Fibroblast of skin of left quadriceps (primary cell): ENCODE data around the gene PPP1R8.

Experiments used
- DNase-seq, 2 experiments: peaks; one replicate each; pipeline ENCODE4 v3.0.0-alpha.2; 2013; ENCODE audit warnings: low read depth in 2 of 2

Gene PPP1R8

DNA sequence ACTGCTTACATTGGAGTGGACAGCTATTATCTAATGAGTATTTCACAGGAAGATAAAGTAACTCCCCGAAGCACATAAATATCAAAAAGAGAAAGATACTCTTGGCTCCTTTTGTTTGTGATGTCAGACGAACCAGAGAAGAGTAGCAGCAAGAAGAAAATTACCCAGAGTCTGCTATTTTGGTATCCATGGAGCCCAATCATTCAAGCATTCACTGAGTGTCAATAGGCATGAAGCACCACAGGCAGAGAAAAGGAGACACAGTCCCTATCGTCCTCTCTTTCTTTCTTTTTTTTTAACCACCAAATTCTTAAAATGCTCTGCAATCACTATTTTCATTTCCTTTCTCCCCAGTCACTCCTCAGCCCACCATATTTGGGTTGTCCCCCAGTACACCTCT lies 63.9 kb downstream of the PPP1R8 start:
- DNase-seq: no peak
